Erythroblast (primary cell): ENCODE measurements around the gene FIGN.

Experiments used
- DNase-seq, 2 experiments: peaks; one replicate each; lab custom pipeline; 2025; lab: John Stamatoyannopoulos, UW
- GATA1 ChIP-seq: IDR thresholded peaks from 2 replicates; pipeline ENCODE4 v1.6.1; 2011; ENCODE audit warnings: low read depth, mild to moderate bottlenecking, control low read depth, low read length, moderate library complexity
- POLR2A ChIP-seq: IDR thresholded peaks from 2 replicates; pipeline ENCODE4 v1.6.1; 2011; ENCODE audit warnings: mild to moderate bottlenecking, low read length

The FIGN gene

DNA sequence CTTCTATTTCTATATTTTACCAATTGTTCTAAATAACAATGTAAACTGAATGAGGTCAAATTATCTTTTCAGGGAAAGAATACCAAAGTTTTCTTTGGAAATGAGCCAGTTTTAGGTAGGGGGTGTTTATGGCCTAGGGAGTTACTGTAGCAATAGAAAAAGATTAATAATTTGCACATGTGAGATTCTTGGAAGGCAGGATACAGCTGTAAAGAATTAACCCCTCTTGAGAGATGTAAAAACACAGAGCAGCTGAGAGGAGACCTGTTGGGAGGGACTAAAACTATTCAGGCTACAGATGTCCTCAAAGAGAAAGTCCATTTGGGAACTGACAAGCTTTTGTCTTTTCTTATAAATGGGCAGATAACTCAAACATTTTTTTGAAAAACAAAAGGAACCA lies 182.2 kb downstream of the FIGN start:
- TF ChIP-seq GATA1 (no peak), POLR2A (no peak)
- no peak for DNase-seq

DNA sequence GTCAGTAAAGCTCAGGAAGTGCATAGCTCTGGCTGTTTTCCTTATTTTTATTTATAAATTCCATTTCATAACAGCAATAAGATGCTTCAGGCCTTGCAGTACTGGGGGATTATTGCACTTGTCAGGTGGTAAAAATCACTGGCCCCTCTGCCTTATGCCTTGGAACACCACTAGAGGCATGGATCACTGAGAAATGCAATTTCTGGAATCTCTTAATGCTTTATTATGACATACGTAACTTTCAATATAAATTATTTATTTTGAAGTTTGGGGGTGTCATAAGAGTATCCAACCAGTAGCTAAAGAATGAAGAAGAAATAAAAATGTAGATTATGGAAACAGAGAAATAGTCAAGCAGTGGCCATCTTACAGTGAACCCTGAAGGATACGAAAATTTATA lies 183.1 kb downstream of the FIGN start:
- TF ChIP-seq POLR2A: no peak
- no peak for TF ChIP-seq GATA1

DNA sequence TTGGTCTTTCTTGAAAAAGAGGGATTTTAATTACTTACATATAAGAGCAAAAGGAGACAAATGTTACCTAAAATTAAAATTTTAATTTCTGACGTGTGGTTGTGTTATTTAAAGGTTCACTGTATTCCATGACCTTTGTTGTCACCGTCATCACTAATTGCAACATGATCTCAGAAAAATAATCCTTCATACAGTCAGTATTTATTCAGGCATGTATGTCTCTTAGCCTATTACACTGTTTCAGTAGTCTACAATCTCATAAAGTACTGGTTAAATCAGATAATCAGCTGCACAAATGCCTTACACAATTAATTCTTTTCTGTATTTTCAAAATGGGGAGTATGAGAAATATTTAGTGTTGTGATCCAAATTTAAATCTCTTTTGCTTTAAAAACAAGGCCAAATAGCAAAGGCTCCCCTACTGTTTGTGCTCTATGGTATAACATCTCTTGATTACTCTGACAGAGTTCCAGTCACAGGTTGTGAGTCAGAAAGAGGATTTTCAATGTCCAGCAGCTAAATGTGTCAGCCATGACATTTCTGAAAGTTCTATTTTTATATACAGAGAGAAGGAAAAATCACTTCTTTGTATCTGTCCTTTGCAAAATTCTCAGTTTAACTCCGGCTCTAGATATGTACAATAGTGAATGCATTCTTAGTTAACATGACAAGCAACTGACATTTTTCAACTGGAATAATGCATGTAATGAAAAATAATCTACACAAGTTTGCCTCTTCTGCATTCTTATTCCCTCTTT lies 184.0 kb downstream of the FIGN start:
- TF ChIP-seq POLR2A (no peak), GATA1 (no peak)
- DNase-seq: no peak

More for the DNA sequence above, 183.1 kb downstream of the FIGN start:
- no peak for DNase-seq

DNA sequence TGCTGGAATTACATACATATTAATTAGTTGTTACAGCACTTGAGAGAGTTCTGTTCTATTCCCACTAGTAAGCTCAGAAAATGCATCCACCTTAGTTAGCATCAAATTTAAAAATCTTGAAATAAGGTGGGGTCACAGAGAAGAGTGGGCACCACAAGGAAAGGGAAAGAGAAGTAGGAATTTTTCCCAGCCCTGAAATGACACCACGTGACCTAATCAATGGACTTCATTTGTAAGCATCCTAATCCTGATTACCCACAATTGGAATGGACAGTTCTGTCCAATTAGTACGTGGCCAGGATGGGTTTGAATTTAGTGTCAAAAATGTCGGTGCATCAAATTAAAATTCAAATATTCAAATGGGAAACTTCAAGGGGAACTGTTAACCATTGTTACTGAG lies 186.8 kb downstream of the FIGN start:
- DNase-seq: no peak
- TF ChIP-seq POLR2A (no peak), GATA1 (no peak)
